Measurements from ENCODE around the gene HDAC1. TPM values are rescaled to one million over a fixed set of nuclear protein-coding genes. Genes with fewer than 3 reads are reported as not detected.

Gene HDAC1
- total and polyA plus RNA-seq, 2 of the 8 experiments (the other 6 are each of a cell fraction or from before 2014, with no cell fraction given): 111 to 125 TPM

GRCh38 chr1:32311709-32312393 lies 20.0 kb downstream of the HDAC1 start:
- no peak overlapping the region for H2BK20ac ChIP-seq (ENCODE audit: low read length)
- no peak overlapping the region for H3K18ac ChIP-seq (ENCODE audit: extremely low read depth, low read length)
- no peak overlapping the region for H4K5ac ChIP-seq (ENCODE audit: insufficient read length, low read depth, low read length)
- H3K79me2 ChIP-seq (ENCODE audit: control insufficient read depth in 1 of 2, insufficient read depth in 2 of 2, low read length in 2 of 2): peaks cover 0 to 40% of the 10 kb centered on the region in 2 experiments; a peak in 2 of 4 replicates
- ChIA-PET POLR2A (ENCODE audit: partially characterized antibody) (interaction anchor here (0.9 to 3.8 kb wide), 11 partner anchors 9 to 72 kb away, joined by 3 to 16 read pairs (median 5); partner anchors contain the start of genes HDAC1 and MARCKSL1), CTCF (ENCODE audit: partially characterized antibody) (interaction anchor here (1.0 to 1.8 kb wide), 6 partner anchors 10 to 96 kb away, joined by 3 to 10 read pairs (median 5); no protein-coding TSS in a partner anchor)
- no peaks in the 10 kb centered on the region for H3K4me1 ChIP-seq (replicated peaks in 1 of 4; ENCODE audit: control insufficient read depth in 3 of 4, insufficient read depth in 4 of 4, low read length in 3 of 4)
- peaks cover 6% of the 10 kb centered on the region for H3K79me1 ChIP-seq (ENCODE audit: low read depth, low read length)
- no peak overlapping the region for H4K8ac ChIP-seq (ENCODE audit: extremely low read depth, insufficient read depth, low read length)
- no peak overlapping the region for H2AK5ac ChIP-seq (ENCODE audit: low read depth, low read length)
- no peak overlapping the region for H3K4ac ChIP-seq (replicated peaks; ENCODE audit: insufficient read length, low read depth, low read length)
- no peak overlapping the region for H2BK12ac ChIP-seq (ENCODE audit: low read depth, low read length)
- H3K4me2 ChIP-seq (ENCODE audit: insufficient read depth in 1 of 2, low read depth in 2 of 2, low read length in 2 of 2): no peak overlapping the region
- no peak overlapping the region for H2BK120ac ChIP-seq (replicated peaks; ENCODE audit: low read depth, low read length)
- no peaks in the 10 kb centered on the region for H3K9me3 ChIP-seq (ENCODE audit: insufficient read depth in 2 of 2, low read depth in 1 of 2, low read length in 1 of 2)
- WGBS, 2 experiments (ENCODE audit: extremely low coverage in 1 of 2, insufficient coverage in 1 of 2, insufficient read length in 1 of 2, insufficient replicate concordance in 2 of 2, low coverage in 1 of 2, low lambda C conversion rate in 2 of 2, missing lambda C conversion rate in 1 of 2): 86% methylated on average over 2 of the region's 2 CpGs; no CpG with 5 or more reads in 1 of the 2 experiments
- H3K23ac ChIP-seq (ENCODE audit: insufficient read length): no peak overlapping the region
- no peak overlapping the region for H3K4me3 ChIP-seq (ENCODE audit: extremely low read depth in 1 of 4, insufficient read depth in 2 of 4, low read depth in 3 of 4, low read length in 4 of 4)
- peaks cover 0 to 6% of the 10 kb centered on the region in 2 experiments for H4K20me1 ChIP-seq (replicated peaks in 1 of 2; ENCODE audit: control insufficient read depth in 1 of 2, insufficient read depth in 2 of 2, low read length in 2 of 2)
- no peak overlapping the region for H3K27ac ChIP-seq (ENCODE audit: low read depth, low read length)
- no peak overlapping the region for H4K91ac ChIP-seq (replicated peaks; ENCODE audit: insufficient read length, low read length)
- no peak overlapping the region for H2BK5ac ChIP-seq (ENCODE audit: low read depth, low read length)
- no peak for FAIRE-seq
- DNase-seq (ENCODE audit: low read depth in 1 of 2, low spot score in 2 of 2): no peak
- H2BK15ac ChIP-seq (ENCODE audit: low read length): no peak overlapping the region
- H3K9ac ChIP-seq (replicated peaks in 1 of 4; ENCODE audit: extremely low read depth in 1 of 4, low read depth in 3 of 4, low read length in 3 of 4): no peak overlapping the region
- H3K23me2 ChIP-seq (ENCODE audit: low read depth, low read length): no peaks in the 10 kb centered on the region
- no peak overlapping the region for H3K56ac ChIP-seq (replicated peaks; ENCODE audit: insufficient read length, low read depth, low read length)
- peaks cover 0 to 2% (median 0%) of the 10 kb centered on the region in 4 experiments; a peak in 1 of 8 replicates for H3K36me3 ChIP-seq (ENCODE audit: control insufficient read depth in 2 of 4, insufficient read depth in 4 of 4, low read length in 3 of 4)
- H3K14ac ChIP-seq (ENCODE audit: insufficient read length): no peak overlapping the region
- no peak overlapping the region for H2AFZ ChIP-seq (ENCODE audit: low read length)
- TF ChIP-seq RFX5 (IDR thresholded peaks at IDR 0.05; ENCODE audit: borderline replicate concordance, low read depth, low read length) (no peak), EGR1 (IDR thresholded peaks at IDR 0.05; ENCODE audit: borderline replicate concordance, low read depth, low read length) (no peak), ZNF274 (IDR thresholded peaks at IDR 0.05; ENCODE audit: borderline replicate concordance, extremely low read depth, low read length) (no peak), KDM1A (IDR thresholded peaks at IDR 0.05; ENCODE audit: borderline replicate concordance, low read length) (no peak)
- no peaks in the 10 kb centered on the region for H3K27me3 ChIP-seq (replicated peaks in 1 of 4; ENCODE audit: control insufficient read depth in 3 of 4, extremely low read depth in 1 of 4, insufficient read depth in 3 of 4, low read length in 3 of 4)
